Measurements from ENCODE around the gene LPIN1.

The LPIN1 gene

DNA sequence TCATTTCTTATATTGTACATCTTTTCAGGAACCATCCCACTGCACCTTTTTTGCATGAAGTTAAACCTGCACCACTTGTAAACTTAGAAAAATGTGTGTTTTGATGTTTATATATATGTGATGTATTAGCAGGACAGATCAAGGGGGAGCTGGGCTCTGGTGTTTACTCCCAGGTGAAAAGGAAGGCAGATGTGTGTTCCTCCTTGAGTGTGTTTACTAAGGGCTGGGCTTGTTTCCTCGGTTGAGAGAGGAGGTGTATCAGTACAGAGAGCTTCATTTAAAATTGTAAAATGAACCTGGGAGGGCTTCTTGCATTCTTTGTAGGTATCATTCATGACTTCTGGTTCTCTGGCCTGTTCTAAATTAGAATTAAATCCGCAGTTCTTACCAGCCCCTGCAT lies 14.8 kb downstream of the LPIN1 start:
- Mint-ChIP-seq H3K4me1 (peaks cover 20% of the 10 kb centered on the region), H3K27me3 (ENCODE audit: low read depth) (no peaks in the 10 kb centered on the region), H3K36me3 (ENCODE audit: low read depth) (peaks cover 76% of the 10 kb centered on the region), H3K27ac (no peak overlapping the region), H3K9me3 (peaks cover 10% of the 10 kb centered on the region), H3K4me3 (no peak overlapping the region)
- TF ChIP-seq, protein P1, sequence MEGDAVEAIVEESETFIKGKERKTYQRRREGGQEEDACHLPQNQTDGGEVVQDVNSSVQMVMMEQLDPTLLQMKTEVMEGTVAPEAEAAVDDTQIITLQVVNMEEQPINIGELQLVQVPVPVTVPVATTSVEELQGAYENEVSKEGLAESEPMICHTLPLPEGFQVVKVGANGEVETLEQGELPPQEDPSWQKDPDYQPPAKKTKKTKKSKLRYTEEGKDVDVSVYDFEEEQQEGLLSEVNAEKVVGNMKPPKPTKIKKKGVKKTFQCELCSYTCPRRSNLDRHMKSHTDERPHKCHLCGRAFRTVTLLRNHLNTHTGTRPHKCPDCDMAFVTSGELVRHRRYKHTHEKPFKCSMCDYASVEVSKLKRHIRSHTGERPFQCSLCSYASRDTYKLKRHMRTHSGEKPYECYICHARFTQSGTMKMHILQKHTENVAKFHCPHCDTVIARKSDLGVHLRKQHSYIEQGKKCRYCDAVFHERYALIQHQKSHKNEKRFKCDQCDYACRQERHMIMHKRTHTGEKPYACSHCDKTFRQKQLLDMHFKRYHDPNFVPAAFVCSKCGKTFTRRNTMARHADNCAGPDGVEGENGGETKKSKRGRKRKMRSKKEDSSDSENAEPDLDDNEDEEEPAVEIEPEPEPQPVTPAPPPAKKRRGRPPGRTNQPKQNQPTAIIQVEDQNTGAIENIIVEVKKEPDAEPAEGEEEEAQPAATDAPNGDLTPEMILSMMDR (IDR thresholded peaks at IDR 0.05; ENCODE audit: unreplicated experiment in 3 of 3) = no peak

DNA sequence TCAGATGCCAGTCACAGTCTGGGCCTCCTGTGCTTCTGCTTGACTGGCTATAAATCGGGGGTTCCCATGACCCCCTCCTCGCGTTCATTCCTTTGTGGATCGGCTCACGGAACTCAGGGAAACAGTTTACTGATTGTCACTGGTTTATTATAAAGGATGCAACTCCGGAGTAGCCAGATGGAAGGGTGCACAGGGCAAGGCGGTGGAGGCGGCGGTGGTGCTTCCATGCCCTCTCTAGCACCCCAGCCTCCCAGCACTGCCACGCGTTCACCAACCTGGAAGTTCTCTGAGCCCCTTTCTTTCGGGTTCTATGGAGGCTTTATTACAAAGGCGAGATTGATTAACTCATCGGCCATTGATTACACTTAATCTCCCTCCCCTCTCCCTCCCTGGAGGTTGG lies 15.6 kb downstream of the LPIN1 start:
- Mint-ChIP-seq H3K27me3 (ENCODE audit: low read depth) (no peaks in the 10 kb centered on the region), H3K27ac (peak overlapping the region in 1 of 3 experiments; percentile 47), H3K4me1 (peaks cover 16% of the 10 kb centered on the region), H3K36me3 (ENCODE audit: low read depth) (peaks cover 82% of the 10 kb centered on the region), H3K4me3 (no peak overlapping the region), H3K9me3 (peaks cover 10% of the 10 kb centered on the region)
- TF ChIP-seq, protein P1 (IDR thresholded peaks at IDR 0.05; ENCODE audit: unreplicated experiment in 3 of 3) = no peak

DNA sequence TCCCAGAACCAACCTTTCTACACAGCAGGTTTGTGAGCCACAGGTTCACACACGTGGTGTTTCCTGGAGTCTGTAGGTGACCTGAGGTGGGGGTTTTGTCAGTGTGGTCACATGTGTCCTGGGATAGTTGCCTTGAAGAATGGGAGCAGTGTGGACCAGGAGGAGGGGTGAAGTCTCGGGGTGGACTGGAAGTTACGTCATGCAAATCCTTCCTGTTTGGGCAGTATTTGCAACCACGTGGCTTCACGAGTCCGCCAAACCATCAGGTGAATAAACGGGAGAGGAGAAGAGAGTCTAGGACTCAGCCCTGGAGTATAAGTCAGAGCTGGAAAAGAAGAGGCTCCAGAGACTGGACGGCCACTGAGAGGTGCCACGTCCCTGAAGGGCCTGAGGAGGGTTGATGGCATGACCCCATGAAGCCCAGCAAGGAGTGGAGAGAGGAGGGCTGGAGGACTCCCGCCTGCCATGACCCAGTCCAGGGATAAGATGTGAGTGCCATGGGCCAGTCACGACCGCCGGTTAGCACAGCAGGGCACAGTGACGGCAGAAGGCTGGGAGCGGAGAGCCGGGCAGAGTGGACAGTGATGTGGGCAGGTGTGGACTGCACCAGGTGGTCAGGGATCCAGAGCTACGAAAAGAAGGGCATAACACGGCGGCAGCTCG lies 16.5 kb downstream of the LPIN1 start:
- Mint-ChIP-seq H3K9me3 (peaks cover 10% of the 10 kb centered on the region), H3K27ac (no peak overlapping the region), H3K4me1 (peaks cover 10% of the 10 kb centered on the region), H3K36me3 (ENCODE audit: low read depth) (peaks cover 85% of the 10 kb centered on the region), H3K4me3 (no peak overlapping the region), H3K27me3 (ENCODE audit: low read depth) (no peaks in the 10 kb centered on the region)
- TF ChIP-seq, protein P1 (IDR thresholded peaks at IDR 0.05; ENCODE audit: unreplicated experiment in 3 of 3) = no peak

DNA sequence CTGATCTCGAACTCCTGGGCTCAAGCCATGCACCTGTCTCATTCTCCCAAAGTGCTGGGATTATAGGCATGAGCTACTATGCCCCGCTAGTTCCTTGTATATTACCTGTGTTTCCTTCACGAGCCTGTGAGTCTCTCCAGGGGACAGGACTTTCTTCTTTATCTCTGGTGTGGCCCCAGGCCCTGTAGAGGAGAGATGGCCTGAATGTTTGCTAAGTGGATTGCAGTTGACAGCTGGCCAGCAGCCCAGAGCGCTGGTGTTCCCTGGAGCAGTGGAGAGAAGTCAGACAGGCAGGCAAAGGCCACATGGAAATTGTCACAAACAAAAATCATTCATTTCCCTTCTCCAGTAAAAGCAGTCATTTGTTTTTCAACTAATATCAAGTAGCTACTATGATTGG lies 17.9 kb downstream of the LPIN1 start:
- no peaks in the 10 kb centered on the region for H3K27me3 Mint-ChIP-seq (ENCODE audit: low read depth)
- H3K36me3 Mint-ChIP-seq (ENCODE audit: low read depth) = peaks cover 82% of the 10 kb centered on the region
- no peak overlapping the region for H3K4me3 Mint-ChIP-seq
- H3K4me1 Mint-ChIP-seq = no peaks in the 10 kb centered on the region
- TF ChIP-seq, protein P1 (IDR thresholded peaks at IDR 0.05; ENCODE audit: unreplicated experiment in 3 of 3) = no peak
- H3K9me3 Mint-ChIP-seq = no peaks in the 10 kb centered on the region
- no peak overlapping the region for H3K27ac Mint-ChIP-seq

DNA sequence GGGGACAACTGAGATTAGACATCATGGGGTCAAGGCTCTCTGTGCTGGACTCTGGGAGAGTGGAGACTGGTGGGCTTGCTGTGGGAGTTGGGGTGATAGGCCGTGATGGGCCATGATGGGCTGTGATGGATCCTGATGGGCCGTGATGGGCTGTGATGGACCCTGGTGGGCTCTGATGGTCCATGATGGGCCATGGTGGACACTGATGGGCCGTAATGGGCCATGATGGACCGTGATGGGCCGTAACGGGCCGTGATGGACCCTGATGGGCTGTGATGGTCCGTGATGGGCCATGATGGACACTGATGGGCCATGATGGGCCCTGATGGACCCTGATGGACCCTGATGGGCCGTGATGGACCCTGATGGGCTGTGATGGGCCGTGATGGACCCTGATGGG lies 18.5 kb downstream of the LPIN1 start:
- Mint-ChIP-seq H3K4me1 (no peaks in the 10 kb centered on the region), H3K27me3 (ENCODE audit: low read depth) (no peaks in the 10 kb centered on the region), H3K9me3 (no peaks in the 10 kb centered on the region), H3K36me3 (ENCODE audit: low read depth) (peaks cover 88% of the 10 kb centered on the region), H3K4me3 (no peak overlapping the region), H3K27ac (no peak overlapping the region)
- TF ChIP-seq, protein P1 (IDR thresholded peaks at IDR 0.05; ENCODE audit: unreplicated experiment in 3 of 3) = no peak

DNA sequence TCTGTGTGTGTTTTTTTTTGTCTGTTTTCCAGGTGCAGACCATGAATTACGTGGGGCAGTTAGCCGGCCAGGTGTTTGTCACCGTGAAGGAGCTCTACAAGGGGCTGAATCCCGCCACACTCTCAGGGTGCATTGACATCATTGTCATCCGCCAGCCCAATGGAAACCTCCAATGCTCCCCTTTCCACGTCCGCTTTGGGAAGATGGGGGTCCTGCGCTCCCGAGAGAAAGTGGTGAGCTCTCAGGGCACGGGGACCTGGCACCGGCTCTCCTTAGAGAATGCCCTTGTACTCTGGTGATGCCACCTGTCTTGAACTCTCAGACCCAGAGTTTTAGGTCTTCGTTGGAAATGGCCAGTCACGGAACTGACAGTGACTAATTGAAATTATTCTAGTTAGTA lies 19.1 kb downstream of the LPIN1 start:
- TF ChIP-seq, protein P1 (IDR thresholded peaks at IDR 0.05; ENCODE audit: unreplicated experiment in 3 of 3) = no peak
- H3K36me3 Mint-ChIP-seq (ENCODE audit: low read depth) = peaks cover 89% of the 10 kb centered on the region
- H3K9me3 Mint-ChIP-seq = no peaks in the 10 kb centered on the region
- no peaks in the 10 kb centered on the region for H3K4me1 Mint-ChIP-seq
- no peak overlapping the region for H3K4me3 Mint-ChIP-seq
- H3K27me3 Mint-ChIP-seq (ENCODE audit: low read depth) = no peaks in the 10 kb centered on the region
- H3K27ac Mint-ChIP-seq = no peak overlapping the region
